ENCODE results near the gene PRELID1.
A peak's percentile ranks its signal among the peaks of the same experiment; 100 is the strongest.
"Not testable (repeated sequence)": the region's sequence is repeated elsewhere in the genome, so short reads cannot be mapped to it uniquely, and the experiment has no call there.

The PRELID1 gene

GRCh38 chr5:177299697-177300096, 3.9 kb upstream of the PRELID1 start:
- DNase-seq (ENCODE audit: low read depth, low spot score) = no peak

GRCh38 chr5:177300236-177300880, 3.2 kb upstream of the PRELID1 start:
- peak; percentile 58 for DNase-seq (ENCODE audit: low read depth, low spot score)

- no peak for DNase-seq (ENCODE audit: low read depth, low spot score)
Observed at GRCh38 chr5:177300951-177301350, 2.6 kb upstream of the PRELID1 start.

- DNase-seq (ENCODE audit: low read depth, low spot score) = no peak
Observed at GRCh38 chr5:177301503-177302165, 2.0 kb upstream of the PRELID1 start.

GRCh38 chr5:177302354-177303110, 1.1 kb upstream of the PRELID1 start:
- DNase-seq (ENCODE audit: low read depth, low spot score) = no peak

GRCh38 chr5:177303925-177304391, 359 bp downstream of the PRELID1 start:
- no peak for DNase-seq (ENCODE audit: low read depth, low spot score)

- DNase-seq (ENCODE audit: low read depth, low spot score) = no peak
Observed at GRCh38 chr5:177304392-177305119, 957 bp downstream of the PRELID1 start.

GRCh38 chr5:177306103-177306640, 2.6 kb downstream of the PRELID1 start:
- not testable (repeated sequence) for DNase-seq (ENCODE audit: low read depth, low spot score)

- DNase-seq (ENCODE audit: low read depth, low spot score) = no peak
Observed at GRCh38 chr5:177306674-177307543, 3.3 kb downstream of the PRELID1 start.

- no peak for DNase-seq (ENCODE audit: low read depth, low spot score)
Observed at GRCh38 chr5:177307544-177308363, 4.2 kb downstream of the PRELID1 start.

- no peak for DNase-seq (ENCODE audit: low read depth, low spot score)
Observed at GRCh38 chr5:177308740-177309139, 5.1 kb downstream of the PRELID1 start.

- no peak for DNase-seq (ENCODE audit: low read depth, low spot score)
Observed at GRCh38 chr5:177309351-177310191, 6.0 kb downstream of the PRELID1 start.

GRCh38 chr5:177310332-177310731, 6.7 kb downstream of the PRELID1 start:
- DNase-seq (ENCODE audit: low read depth, low spot score) = no peak

GRCh38 chr5:177310757-177311391, 7.3 kb downstream of the PRELID1 start:
- DNase-seq (ENCODE audit: low read depth, low spot score) = no peak

- DNase-seq (ENCODE audit: low read depth, low spot score) = no peak
Observed at GRCh38 chr5:177311392-177311722, 7.8 kb downstream of the PRELID1 start.

GRCh38 chr5:177311723-177312648, 8.4 kb downstream of the PRELID1 start, which contains the start of gene MXD3:
TSS of gene MXD3 (minus strand) at chr5:177311898. CDS start at chr5:177311830, 68 bp downstream.
- DNase-seq (ENCODE audit: low read depth, low spot score) = peak; percentile 86

- DNase-seq (ENCODE audit: low read depth, low spot score) = no peak
Observed at GRCh38 chr5:177312649-177313181, 9.1 kb downstream of the PRELID1 start.
